WERI-Rb-1 (cell line): Measurements from ENCODE around the gene TRABD2B.

ENCODE experiments used
- DNase-seq: peaks from one replicate; pipeline ENCODE4 v3.0.0-alpha.2; 2020
- H3K27ac ChIP-seq: fragments of 250-450 bp; sonication (Bioruptor Pico); 2 replicates; pipeline ENCODE4 v1.5.1; 2020; ENCODE audit warnings: mild to moderate bottlenecking, moderate library complexity
- H3K27me3 ChIP-seq: fragments of 250-450 bp; sonication (Bioruptor Pico); 2 replicates; pipeline ENCODE4 v1.5.1; 2021; ENCODE audit warnings: mild to moderate bottlenecking, low read depth, moderate library complexity; ENCODE audit not compliant: insufficient read depth, severe bottlenecking
- H3K36me3 ChIP-seq: fragments of 250-450 bp; sonication (Bioruptor Pico); 2 replicates; pipeline ENCODE4 v1.5.1; 2020; ENCODE audit warnings: mild to moderate bottlenecking, moderate library complexity
- H3K4me3 ChIP-seq: 2 replicates; pipeline ENCODE4 v1.5.1; 2011; ENCODE audit warnings: low read depth, mild to moderate bottlenecking, control low read depth, low read length
- H3K9me3 ChIP-seq: fragments of 250-450 bp; sonication (Bioruptor Pico); 2 replicates; pipeline ENCODE4 v1.5.1; 2021; ENCODE audit warnings: mild to moderate bottlenecking, moderate library complexity; ENCODE audit not compliant: severe bottlenecking
- CTCF ChIP-seq: IDR thresholded peaks from 2 replicates; pipeline ENCODE4 v1.5.1; 2011; ENCODE audit warnings: low read depth, mild to moderate bottlenecking, control low read depth, inconsistent platforms, low read length

Gene TRABD2B

GRCh38 chr1:47993881-47994625 is 3.1 kb downstream of the TRABD2B start:
- no peak for TF ChIP-seq CTCF
- H3K27ac ChIP-seq = no peak overlapping the region
- no peaks in the 10 kb centered on the region for H3K36me3 ChIP-seq
- DNase-seq = no peak
- peaks cover 6% of the 10 kb centered on the region for H3K27me3 ChIP-seq
- H3K4me3 ChIP-seq = no peak overlapping the region
- no peaks in the 10 kb centered on the region for H3K9me3 ChIP-seq

- Histone ChIP-seq H3K27me3 (peaks cover 6% of the 10 kb centered on the region), H3K9me3 (no peaks in the 10 kb centered on the region), H3K36me3 (no peaks in the 10 kb centered on the region), H3K27ac (no peak overlapping the region), H3K4me3 (no peak overlapping the region)
- TF ChIP-seq CTCF = no peak
- DNase-seq = no peak
These were observed 3.8 kb downstream of the TRABD2B start for GRCh38 chr1:47993416-47993740.

- no peak for DNase-seq
- no peak for TF ChIP-seq CTCF
- no peaks in the 10 kb centered on the region for H3K36me3 ChIP-seq
- peaks cover 1% of the 10 kb centered on the region for H3K27me3 ChIP-seq
- H3K9me3 ChIP-seq = no peaks in the 10 kb centered on the region
- H3K27ac ChIP-seq = no peak overlapping the region
- no peak overlapping the region for H3K4me3 ChIP-seq
These were observed 4.3 kb downstream of the TRABD2B start for GRCh38 chr1:47992720-47993415.

- Histone ChIP-seq H3K27ac (no peak overlapping the region), H3K9me3 (no peaks in the 10 kb centered on the region), H3K27me3 (no peaks in the 10 kb centered on the region), H3K36me3 (no peaks in the 10 kb centered on the region), H3K4me3 (no peak overlapping the region)
- no peak for TF ChIP-seq CTCF
- no peak for DNase-seq
These were observed 5.5 kb downstream of the TRABD2B start for GRCh38 chr1:47991673-47992072.

- H3K27ac ChIP-seq = no peak overlapping the region
- DNase-seq = no peak
- no peaks in the 10 kb centered on the region for H3K27me3 ChIP-seq
- TF ChIP-seq CTCF = no peak
- no peaks in the 10 kb centered on the region for H3K9me3 ChIP-seq
- no peak overlapping the region for H3K4me3 ChIP-seq
- H3K36me3 ChIP-seq = no peaks in the 10 kb centered on the region
These were observed 6.0 kb downstream of the TRABD2B start for GRCh38 chr1:47991187-47991586.
